Urinary bladder (tissue), 4 donors: Measurements from ENCODE around the gene PRDM16. TPM values are rescaled to one million over a fixed set of nuclear protein-coding genes. Genes with fewer than 3 reads are reported as not detected.

Experiments
- DNase-seq: peaks from one replicate; pipeline ENCODE4 v3.0.0-alpha.2; 2015; ENCODE audit errors: extremely low spot score
- H3K27ac ChIP-seq: one replicate; pipeline ENCODE4 v1.5.1; 2013; ENCODE audit warnings: low read depth, mild to moderate bottlenecking, moderate library complexity
- H3K36me3 ChIP-seq: one replicate; pipeline ENCODE4 v1.6.1; 2013; ENCODE audit warnings: mild to moderate bottlenecking, moderate library complexity; ENCODE audit not compliant: insufficient read depth
- H3K4me1 ChIP-seq: one replicate; pipeline ENCODE4 v1.6.1; 2013; ENCODE audit warnings: mild to moderate bottlenecking, moderate library complexity; ENCODE audit not compliant: insufficient read depth
- H3K4me3 ChIP-seq: one replicate; pipeline ENCODE4 v1.5.1; 2013; ENCODE audit warnings: low read depth, low read length
- WGBS: extraction: QIAGEN DNeasy Blood & Tissue Kit; methylation state at CpG from one replicate; pipeline ENCODE4 v1.1.7; 2013; 5-methylcytosine and 5-hydroxymethylcytosine counted together
- polyA plus RNA-seq: library from polyadenylated mRNA; stranded (reverse); fragments of 200-250 nt; gene quantifications from one replicate; pipeline ENCODE4 v1.2.3, GENCODE V29; 2013
- total RNA-seq: library from RNA; depleted of rRNA; stranded (reverse); fragments of >200 nt; gene quantifications from one replicate; pipeline ENCODE4 v1.2.3, GENCODE V29; 2014
- donor health status: healthy with polysubstance abuse.
- donor health status: healthy.

PRDM16 gene
- total and polyA plus RNA-seq, 2 donors, result 2.8 to 3.7 TPM

- H3K27ac ChIP-seq, result no peak overlapping the region
- H3K36me3 ChIP-seq, result no peaks in the 10 kb centered on the region
- H3K4me1 ChIP-seq, result peaks cover 2% of the 10 kb centered on the region
- no peak overlapping the region for H3K4me3 ChIP-seq
- 62% methylated on average over 18 of the region's 18 CpGs for WGBS
- DNase-seq, result no peak
Measured at GRCh38 chr1:3364551-3364950, 295.5 kb downstream of the PRDM16 start.

- Histone ChIP-seq H3K4me3 (no peak overlapping the region), H3K27ac (no peak overlapping the region), H3K36me3 (no peaks in the 10 kb centered on the region), H3K4me1 (peaks cover 2% of the 10 kb centered on the region)
- DNase-seq, result no peak
- WGBS, result 81% methylated on average over 11 of the region's 11 CpGs
Measured at GRCh38 chr1:3364983-3365382, 296.0 kb downstream of the PRDM16 start.

GRCh38 chr1:3365523-3366125 is 296.6 kb downstream of the PRDM16 start:
- 57% methylated on average over 22 of the region's 22 CpGs for WGBS
- Histone ChIP-seq H3K36me3 (no peaks in the 10 kb centered on the region), H3K4me1 (peaks cover 2% of the 10 kb centered on the region), H3K4me3 (no peak overlapping the region), H3K27ac (no peak overlapping the region)
- no peak for DNase-seq

GRCh38 chr1:3366126-3367051 is 297.4 kb downstream of the PRDM16 start:
- peaks cover 2% of the 10 kb centered on the region for H3K4me1 ChIP-seq
- no peak overlapping the region for H3K4me3 ChIP-seq
- WGBS, result 50% methylated on average over 42 of the region's 42 CpGs
- no peak overlapping the region for H3K27ac ChIP-seq
- no peaks in the 10 kb centered on the region for H3K36me3 ChIP-seq
- no peak for DNase-seq

GRCh38 chr1:3367376-3367775 is 298.4 kb downstream of the PRDM16 start:
- no peak overlapping the region for H3K27ac ChIP-seq
- DNase-seq, result no peak
- no peaks in the 10 kb centered on the region for H3K36me3 ChIP-seq
- peaks cover 2% of the 10 kb centered on the region for H3K4me1 ChIP-seq
- 77% methylated on average over 11 of the region's 11 CpGs for WGBS
- H3K4me3 ChIP-seq, result no peak overlapping the region

GRCh38 chr1:3368059-3368458 is 299.1 kb downstream of the PRDM16 start:
- Histone ChIP-seq H3K27ac (no peak overlapping the region), H3K4me1 (peaks cover 2% of the 10 kb centered on the region), H3K36me3 (no peaks in the 10 kb centered on the region), H3K4me3 (no peak overlapping the region)
- WGBS, result 78% methylated on average over 14 of the region's 14 CpGs
- no peak for DNase-seq

GRCh38 chr1:3368711-3369445 is 299.9 kb downstream of the PRDM16 start:
- no peak overlapping the region for H3K27ac ChIP-seq
- no peaks in the 10 kb centered on the region for H3K36me3 ChIP-seq
- peaks cover 2% of the 10 kb centered on the region for H3K4me1 ChIP-seq
- DNase-seq, result no peak
- 59% methylated on average over 16 of the region's 16 CpGs for WGBS
- no peak overlapping the region for H3K4me3 ChIP-seq

- Histone ChIP-seq H3K27ac (no peak overlapping the region), H3K4me1 (peaks cover 2% of the 10 kb centered on the region), H3K36me3 (no peaks in the 10 kb centered on the region), H3K4me3 (no peak overlapping the region)
- no peak for DNase-seq
- WGBS, result 37% methylated on average over 12 of the region's 12 CpGs
Measured at GRCh38 chr1:3369446-3370076, 300.6 kb downstream of the PRDM16 start.

GRCh38 chr1:3370856-3371703 is 302.1 kb downstream of the PRDM16 start:
- Histone ChIP-seq H3K27ac (no peak overlapping the region), H3K4me3 (no peak overlapping the region), H3K4me1 (peaks cover 2% of the 10 kb centered on the region), H3K36me3 (no peaks in the 10 kb centered on the region)
- DNase-seq, result no peak
- 77% methylated on average over 4 of the region's 4 CpGs for WGBS

- H3K4me1 ChIP-seq, result no peaks in the 10 kb centered on the region
- H3K27ac ChIP-seq, result no peak overlapping the region
- no peaks in the 10 kb centered on the region for H3K36me3 ChIP-seq
- WGBS, result 75% methylated on average over 9 of the region's 9 CpGs
- no peak overlapping the region for H3K4me3 ChIP-seq
- DNase-seq, result no peak
Measured at GRCh38 chr1:3372317-3372716, 303.3 kb downstream of the PRDM16 start.

GRCh38 chr1:3373175-3373574 is 304.2 kb downstream of the PRDM16 start:
- H3K27ac ChIP-seq, result no peak overlapping the region
- DNase-seq, result no peak
- no peak overlapping the region for H3K4me3 ChIP-seq
- no peaks in the 10 kb centered on the region for H3K36me3 ChIP-seq
- H3K4me1 ChIP-seq, result no peaks in the 10 kb centered on the region
- 85% methylated on average over 19 of the region's 19 CpGs for WGBS

GRCh38 chr1:3373700-3374405 is 304.9 kb downstream of the PRDM16 start:
- H3K4me3 ChIP-seq, result no peak overlapping the region
- no peak overlapping the region for H3K27ac ChIP-seq
- no peaks in the 10 kb centered on the region for H3K4me1 ChIP-seq
- no peaks in the 10 kb centered on the region for H3K36me3 ChIP-seq
- WGBS, result 81% methylated on average over 20 of the region's 20 CpGs
- DNase-seq, result no peak
